ENCODE data around the gene MAP6. TPM values are rescaled to one million over a fixed set of nuclear protein-coding genes. Genes with fewer than 3 reads are reported as not detected.

Gene MAP6
- total RNA-seq, 1 experiment from 2014 or later = not detected

DNA sequence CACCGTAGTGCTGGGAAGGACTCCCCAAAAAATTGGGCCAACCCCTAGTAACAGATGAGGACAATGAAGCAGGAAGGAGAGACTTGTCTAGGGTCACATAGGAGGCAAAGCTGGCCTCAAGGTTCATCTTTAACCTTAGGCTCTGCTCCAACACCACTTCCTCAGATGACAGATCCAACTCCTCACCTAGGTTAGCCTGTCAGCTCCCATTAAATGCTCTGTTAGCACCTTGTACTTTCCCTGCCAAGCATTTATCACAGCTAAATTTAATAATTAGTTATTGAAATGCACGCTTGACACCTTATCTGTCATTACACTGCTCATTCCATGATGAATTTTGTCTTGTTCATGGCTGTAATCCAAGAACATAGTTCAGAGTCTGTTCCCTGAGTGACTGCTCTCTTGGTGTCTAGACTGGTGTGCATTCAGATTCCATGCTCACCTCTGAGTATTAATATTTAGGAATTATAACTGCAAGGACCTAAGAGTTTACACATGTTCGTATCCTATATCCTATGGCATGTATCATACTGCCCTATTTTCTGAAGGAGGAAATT is 18.6 kb downstream of the MAP6 start:
- Histone ChIP-seq H3K79me2 (ENCODE audit: low read depth) (no peaks in the 10 kb centered on the region), H3K4me1 (replicated peaks; ENCODE audit: insufficient read depth) (peaks cover 15% of the 10 kb centered on the region), H3K9me2 (ENCODE audit: insufficient read depth) (no peaks in the 10 kb centered on the region), H3K36me3 (ENCODE audit: low read depth) (no peaks in the 10 kb centered on the region), H3K27ac (no peak overlapping the region), H3K9me3 (ENCODE audit: insufficient read depth, low read depth) (no peaks in the 10 kb centered on the region), H3F3A (ENCODE audit: insufficient read depth, low read depth) (peaks cover 10% of the 10 kb centered on the region; the same call in 1 of the 2 replicates), H3K4me3 (no peak overlapping the region), H3K4me2 (no peak overlapping the region), H4K20me1 (ENCODE audit: insufficient read depth) (no peaks in the 10 kb centered on the region), H2AFZ (no peak overlapping the region), H3K27me3 (ENCODE audit: insufficient read depth, low read depth) (no peaks in the 10 kb centered on the region)
- intact Hi-C loops (cut with micrococcal nuclease; ENCODE audit: unreplicated experiment) = no loop called here
- POLR2A ChIA-PET (ENCODE audit: unreplicated experiment) = no interaction called here
- TF ChIP-seq, protein P1, sequence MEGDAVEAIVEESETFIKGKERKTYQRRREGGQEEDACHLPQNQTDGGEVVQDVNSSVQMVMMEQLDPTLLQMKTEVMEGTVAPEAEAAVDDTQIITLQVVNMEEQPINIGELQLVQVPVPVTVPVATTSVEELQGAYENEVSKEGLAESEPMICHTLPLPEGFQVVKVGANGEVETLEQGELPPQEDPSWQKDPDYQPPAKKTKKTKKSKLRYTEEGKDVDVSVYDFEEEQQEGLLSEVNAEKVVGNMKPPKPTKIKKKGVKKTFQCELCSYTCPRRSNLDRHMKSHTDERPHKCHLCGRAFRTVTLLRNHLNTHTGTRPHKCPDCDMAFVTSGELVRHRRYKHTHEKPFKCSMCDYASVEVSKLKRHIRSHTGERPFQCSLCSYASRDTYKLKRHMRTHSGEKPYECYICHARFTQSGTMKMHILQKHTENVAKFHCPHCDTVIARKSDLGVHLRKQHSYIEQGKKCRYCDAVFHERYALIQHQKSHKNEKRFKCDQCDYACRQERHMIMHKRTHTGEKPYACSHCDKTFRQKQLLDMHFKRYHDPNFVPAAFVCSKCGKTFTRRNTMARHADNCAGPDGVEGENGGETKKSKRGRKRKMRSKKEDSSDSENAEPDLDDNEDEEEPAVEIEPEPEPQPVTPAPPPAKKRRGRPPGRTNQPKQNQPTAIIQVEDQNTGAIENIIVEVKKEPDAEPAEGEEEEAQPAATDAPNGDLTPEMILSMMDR (conservative IDR thresholded peaks at IDR 0.05) = no peak
- TF ChIP-seq EZH2 (IDR thresholded peaks at IDR 0.05; ENCODE audit: low read depth) = no peak
- no TSS peak for BruUV-seq (replicated peaks)
- DNase-seq = no peak
- CTCF ChIA-PET = no interaction called here

DNA sequence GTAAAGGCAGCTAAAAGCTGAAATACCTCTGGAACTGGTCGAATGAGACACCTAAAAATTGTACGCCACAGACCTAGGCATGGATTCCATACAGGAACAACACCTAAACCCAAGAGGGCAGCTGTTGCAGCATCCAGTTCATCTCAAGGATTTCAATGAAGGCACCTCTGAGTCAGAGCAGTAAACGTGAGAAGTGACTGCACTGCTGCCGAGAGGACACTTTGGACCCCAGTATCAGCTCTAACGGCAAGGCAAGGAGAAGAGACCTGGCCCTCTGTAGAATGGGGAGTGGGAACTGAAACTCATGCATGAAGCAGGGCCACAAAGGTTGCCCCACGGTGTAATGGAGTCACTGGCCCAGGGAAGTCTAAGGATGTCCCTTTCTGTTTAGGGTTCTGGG is 23.9 kb downstream of the MAP6 start:
- Histone ChIP-seq H2AFZ (no peak overlapping the region), H3K79me2 (ENCODE audit: low read depth) (no peaks in the 10 kb centered on the region), H3K4me3 (no peak overlapping the region), H3K36me3 (ENCODE audit: low read depth) (no peaks in the 10 kb centered on the region), H3K4me1 (replicated peaks; ENCODE audit: insufficient read depth) (no peaks in the 10 kb centered on the region), H3K27me3 (ENCODE audit: insufficient read depth, low read depth) (no peaks in the 10 kb centered on the region), H4K20me1 (ENCODE audit: insufficient read depth) (no peaks in the 10 kb centered on the region), H3K4me2 (no peak overlapping the region), H3K9me3 (ENCODE audit: insufficient read depth, low read depth) (no peaks in the 10 kb centered on the region), H3K9me2 (ENCODE audit: insufficient read depth) (0 out of 2 replicates have a peak, but pooled peaks cover 3% of the 10 kb centered on the region), H3K27ac (no peak overlapping the region), H3F3A (ENCODE audit: insufficient read depth, low read depth) (no peaks in the 10 kb centered on the region)
- CTCF ChIA-PET = no interaction called here
- POLR2A ChIA-PET (ENCODE audit: unreplicated experiment) = no interaction called here
- intact Hi-C loops (cut with micrococcal nuclease; ENCODE audit: unreplicated experiment) = no loop called here
- BruUV-seq (replicated peaks) = no TSS peak
- TF ChIP-seq, protein P1 (conservative IDR thresholded peaks at IDR 0.05) = no peak
- TF ChIP-seq EZH2 (IDR thresholded peaks at IDR 0.05; ENCODE audit: low read depth) = no peak
- DNase-seq = no peak

DNA sequence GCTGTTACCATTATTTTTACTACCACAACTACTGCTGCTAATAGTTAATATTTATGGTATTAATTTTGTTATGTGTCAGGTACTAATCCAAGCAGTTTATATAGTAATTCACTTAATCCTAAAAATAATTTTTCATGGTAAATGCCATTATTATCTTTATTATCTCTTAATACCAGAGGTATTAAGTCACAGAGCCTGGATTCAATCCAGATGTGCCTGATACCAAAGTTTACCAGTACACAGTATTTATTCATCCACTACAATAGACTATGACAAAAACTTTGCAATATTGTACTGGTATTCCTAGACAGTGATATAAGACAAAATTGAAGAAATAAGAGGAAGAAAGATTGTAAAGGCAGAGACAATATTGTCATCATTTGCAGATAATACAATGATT is 24.5 kb downstream of the MAP6 start:
- DNase-seq = no peak
- TF ChIP-seq, protein P1 (conservative IDR thresholded peaks at IDR 0.05) = no peak
- TF ChIP-seq EZH2 (IDR thresholded peaks at IDR 0.05; ENCODE audit: low read depth) = no peak
- no peak overlapping the region for H3K4me2 ChIP-seq
- H3K9me3 ChIP-seq (ENCODE audit: insufficient read depth, low read depth) = no peaks in the 10 kb centered on the region
- H3K4me1 ChIP-seq (replicated peaks; ENCODE audit: insufficient read depth) = no peaks in the 10 kb centered on the region
- no peaks in the 10 kb centered on the region for H3K79me2 ChIP-seq (ENCODE audit: low read depth)
- POLR2A ChIA-PET (ENCODE audit: unreplicated experiment) = no interaction called here
- H3K9me2 ChIP-seq (ENCODE audit: insufficient read depth) = 0 out of 2 replicates have a peak, but pooled peaks cover 3% of the 10 kb centered on the region
- H2AFZ ChIP-seq = no peak overlapping the region
- no peak overlapping the region for H3K4me3 ChIP-seq
- intact Hi-C loops (cut with micrococcal nuclease; ENCODE audit: unreplicated experiment) = no loop called here
- no peaks in the 10 kb centered on the region for H3F3A ChIP-seq (ENCODE audit: insufficient read depth, low read depth)
- H3K27ac ChIP-seq = no peak overlapping the region
- H4K20me1 ChIP-seq (ENCODE audit: insufficient read depth) = no peaks in the 10 kb centered on the region
- CTCF ChIA-PET = no interaction called here
- no peaks in the 10 kb centered on the region for H3K36me3 ChIP-seq (ENCODE audit: low read depth)
- no peaks in the 10 kb centered on the region for H3K27me3 ChIP-seq (ENCODE audit: insufficient read depth, low read depth)
- BruUV-seq (replicated peaks) = no TSS peak

Measured in PC-9 (cell line).